Esophagus muscularis mucosa (tissue), 4 donors: ENCODE results near the gene STAP2.

Experiments
- CTCF ChIP-seq, 3 experiments: fragments of 200-600 bp in 2 of 3; fragments of 450-650 bp in 1 of 3; sonication (generic) in 2 of 3; IDR thresholded peaks; one replicate each; pipeline ENCODE4 v1.5.1; 2017 to 2019; ENCODE audit warnings: antibody characterized with exemption in 3 of 3, mild to moderate bottlenecking in 2 of 3, moderate library complexity in 1 of 3
- EP300 ChIP-seq: sonication (generic); formaldehyde crosslinking; IDR thresholded peaks from one replicate; pipeline ENCODE4 v1.6.1; 2017; ENCODE audit warnings: antibody characterized with exemption
- POLR2A ChIP-seq: fragments of 450-650 bp; IDR thresholded peaks from one replicate; pipeline ENCODE4 v1.6.1; 2017; ENCODE audit warnings: antibody characterized with exemption, moderate library complexity, mild to moderate bottlenecking, low read depth
- POLR2AphosphoS5 ChIP-seq, 2 donors: sonication (generic); formaldehyde crosslinking; IDR thresholded peaks; one replicate each; pipeline ENCODE4 v1.6.1; 2017; ENCODE audit warnings: antibody characterized with exemption in 2 of 2

DNA sequence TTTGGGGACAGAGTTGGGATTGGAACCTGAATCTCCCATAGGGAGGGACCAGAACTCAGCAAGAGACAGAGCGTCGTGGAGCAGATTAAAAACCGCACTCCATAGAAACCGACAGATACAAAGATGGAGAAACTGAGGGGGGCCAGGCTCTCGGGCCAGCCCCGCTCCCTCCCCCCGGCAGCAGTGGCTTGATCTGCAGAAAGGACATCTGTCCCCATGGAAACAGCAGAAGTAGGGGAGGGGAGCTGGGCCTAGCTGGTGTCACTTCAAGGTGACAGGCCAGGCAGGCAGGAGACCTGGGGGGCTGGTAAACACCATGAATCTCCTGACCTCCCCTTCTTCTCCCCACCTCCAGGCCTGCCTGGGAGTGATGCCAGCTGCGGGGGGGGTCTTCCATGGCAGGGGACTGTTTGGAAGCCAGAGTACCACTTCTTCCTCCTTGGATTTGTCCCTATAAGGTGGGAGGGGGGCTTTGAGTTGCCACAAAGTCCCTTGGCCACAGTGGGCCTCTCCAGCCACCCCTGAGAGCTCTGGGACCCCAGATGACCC lies 47.4 kb downstream of the STAP2 start:
- no peak for TF ChIP-seq EP300
- TF ChIP-seq CTCF (IDR thresholded peaks at IDR 0.05), result no peak
- no peak for TF ChIP-seq POLR2AphosphoS5 (IDR thresholded peaks at IDR 0.05)
- no peak for TF ChIP-seq POLR2A
